Ishikawa (cell line): ENCODE data around the gene COPZ1.

Source experiments
- EGR1 ChIP-seq: IDR thresholded peaks from 2 replicates; pipeline ENCODE4 v1.6.1; 2012
- EP300 ChIP-seq: IDR thresholded peaks from 2 replicates; pipeline ENCODE4 v1.6.1; 2012; ENCODE audit warnings: borderline replicate concordance
- FOXM1 ChIP-seq: IDR thresholded peaks from 2 replicates; pipeline ENCODE4 v1.6.1; 2012; ENCODE audit warnings: low read depth, borderline replicate concordance
- NFIC ChIP-seq: IDR thresholded peaks from 2 replicates; pipeline ENCODE4 v1.6.1; 2012
- TAF1 ChIP-seq: IDR thresholded peaks from 2 replicates; pipeline ENCODE4 v1.6.1; 2012; ENCODE audit warnings: low read depth, mild to moderate bottlenecking
- YY1 ChIP-seq: IDR thresholded peaks from 2 replicates; pipeline ENCODE4 v1.6.1; 2012; ENCODE audit warnings: low read depth
- TF ChIP-seq, protein P1 (sequence below): IDR thresholded peaks from 2 replicates; pipeline ENCODE4 v1.6.1; 2012; ENCODE audit warnings: low read depth, mild to moderate bottlenecking
- TF ChIP-seq, protein P2 (sequence below): IDR thresholded peaks from 2 replicates; pipeline ENCODE4 v1.6.1; 2012

DNA sequence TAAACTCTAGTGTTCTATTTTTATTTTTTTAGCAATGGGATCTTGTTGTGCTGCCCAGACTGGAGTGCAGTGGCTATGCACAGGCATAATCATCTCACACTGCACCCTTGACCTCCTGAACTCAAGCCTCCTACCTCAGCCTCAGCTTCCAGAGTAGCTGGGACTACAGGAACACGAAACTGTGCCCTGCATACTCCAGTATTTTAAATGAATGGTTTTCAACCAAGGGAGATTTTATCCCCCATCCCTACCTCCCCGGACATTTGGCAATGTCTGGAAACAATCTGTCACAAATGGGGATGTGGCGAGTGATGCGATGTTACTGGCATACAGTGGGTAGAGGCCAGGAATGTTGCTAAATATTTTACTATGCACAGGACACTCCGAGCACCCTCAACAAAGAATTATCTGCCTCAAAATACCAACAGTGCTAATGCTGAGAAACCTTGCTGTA is 47.1 kb upstream of the COPZ1 start:
- TF ChIP-seq TAF1 (no peak), YY1 (no peak), EGR1 (no peak), EP300 (no peak), NFIC (no peak), FOXM1 (no peak)
- TF ChIP-seq, protein P1, sequence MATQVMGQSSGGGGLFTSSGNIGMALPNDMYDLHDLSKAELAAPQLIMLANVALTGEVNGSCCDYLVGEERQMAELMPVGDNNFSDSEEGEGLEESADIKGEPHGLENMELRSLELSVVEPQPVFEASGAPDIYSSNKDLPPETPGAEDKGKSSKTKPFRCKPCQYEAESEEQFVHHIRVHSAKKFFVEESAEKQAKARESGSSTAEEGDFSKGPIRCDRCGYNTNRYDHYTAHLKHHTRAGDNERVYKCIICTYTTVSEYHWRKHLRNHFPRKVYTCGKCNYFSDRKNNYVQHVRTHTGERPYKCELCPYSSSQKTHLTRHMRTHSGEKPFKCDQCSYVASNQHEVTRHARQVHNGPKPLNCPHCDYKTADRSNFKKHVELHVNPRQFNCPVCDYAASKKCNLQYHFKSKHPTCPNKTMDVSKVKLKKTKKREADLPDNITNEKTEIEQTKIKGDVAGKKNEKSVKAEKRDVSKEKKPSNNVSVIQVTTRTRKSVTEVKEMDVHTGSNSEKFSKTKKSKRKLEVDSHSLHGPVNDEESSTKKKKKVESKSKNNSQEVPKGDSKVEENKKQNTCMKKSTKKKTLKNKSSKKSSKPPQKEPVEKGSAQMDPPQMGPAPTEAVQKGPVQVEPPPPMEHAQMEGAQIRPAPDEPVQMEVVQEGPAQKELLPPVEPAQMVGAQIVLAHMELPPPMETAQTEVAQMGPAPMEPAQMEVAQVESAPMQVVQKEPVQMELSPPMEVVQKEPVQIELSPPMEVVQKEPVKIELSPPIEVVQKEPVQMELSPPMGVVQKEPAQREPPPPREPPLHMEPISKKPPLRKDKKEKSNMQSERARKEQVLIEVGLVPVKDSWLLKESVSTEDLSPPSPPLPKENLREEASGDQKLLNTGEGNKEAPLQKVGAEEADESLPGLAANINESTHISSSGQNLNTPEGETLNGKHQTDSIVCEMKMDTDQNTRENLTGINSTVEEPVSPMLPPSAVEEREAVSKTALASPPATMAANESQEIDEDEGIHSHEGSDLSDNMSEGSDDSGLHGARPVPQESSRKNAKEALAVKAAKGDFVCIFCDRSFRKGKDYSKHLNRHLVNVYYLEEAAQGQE: no peak
- TF ChIP-seq, protein P2, sequence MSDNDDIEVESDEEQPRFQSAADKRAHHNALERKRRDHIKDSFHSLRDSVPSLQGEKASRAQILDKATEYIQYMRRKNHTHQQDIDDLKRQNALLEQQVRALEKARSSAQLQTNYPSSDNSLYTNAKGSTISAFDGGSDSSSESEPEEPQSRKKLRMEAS: no peak
